GM19452 (cell line): ENCODE measurements around the gene WSCD2.

Experiments used
- ATAC-seq: cut with Tn5 transposase; IDR thresholded peaks from one replicate; pipeline ENCODE4 v1.9.1; 2021; ENCODE audit not compliant: unreplicated experiment

Gene WSCD2

GRCh38 chr12:108257004-108257403 is 127.9 kb downstream of the WSCD2 start:
- ATAC-seq = no peak

DNA sequence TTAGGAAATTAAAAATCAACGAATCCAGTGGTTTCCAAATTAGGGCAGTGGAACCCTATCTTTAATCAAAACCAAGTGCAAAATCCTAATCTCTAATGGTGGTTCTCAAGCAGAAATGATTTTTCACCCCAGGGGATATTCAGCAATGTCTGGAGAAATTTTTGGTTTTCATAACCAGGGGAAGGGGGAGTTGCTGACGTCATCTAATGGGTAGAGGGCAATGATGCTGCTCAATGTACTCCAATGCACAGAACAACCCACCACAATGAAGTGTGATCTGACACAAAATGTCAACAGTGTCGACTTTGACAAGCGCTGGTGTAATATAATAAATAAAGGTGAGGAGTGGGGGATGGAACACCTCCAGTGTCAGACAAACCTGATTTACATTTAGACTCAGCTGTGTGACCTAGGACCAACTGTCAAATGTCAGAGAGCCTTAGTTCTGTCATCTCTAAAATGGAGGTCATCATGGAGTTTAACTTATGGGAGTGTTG is 128.6 kb downstream of the WSCD2 start:
- no peak for ATAC-seq

DNA sequence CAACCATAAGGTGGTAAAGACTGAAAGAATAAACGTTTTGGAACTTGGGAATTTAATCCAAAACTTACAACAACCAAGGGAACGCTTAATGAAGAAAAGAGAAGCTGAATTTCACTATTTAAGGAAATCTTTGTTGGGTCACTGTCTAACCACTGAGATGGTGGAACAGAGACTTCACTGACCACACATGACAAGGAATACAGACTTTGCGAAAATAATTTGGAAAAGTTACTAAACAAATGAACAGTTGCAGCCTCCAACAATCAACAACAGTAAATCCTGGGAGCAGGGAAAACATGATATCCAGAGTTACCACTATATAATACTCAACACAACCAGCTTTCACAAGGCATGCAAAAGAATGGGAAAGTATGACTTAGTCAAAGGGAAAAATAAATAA is 131.0 kb downstream of the WSCD2 start:
- no peak for ATAC-seq

GRCh38 chr12:108260969-108261368 is 131.9 kb downstream of the WSCD2 start:
- ATAC-seq = no peak

GRCh38 chr12:108265505-108265904 is 136.4 kb downstream of the WSCD2 start:
- no peak for ATAC-seq

DNA sequence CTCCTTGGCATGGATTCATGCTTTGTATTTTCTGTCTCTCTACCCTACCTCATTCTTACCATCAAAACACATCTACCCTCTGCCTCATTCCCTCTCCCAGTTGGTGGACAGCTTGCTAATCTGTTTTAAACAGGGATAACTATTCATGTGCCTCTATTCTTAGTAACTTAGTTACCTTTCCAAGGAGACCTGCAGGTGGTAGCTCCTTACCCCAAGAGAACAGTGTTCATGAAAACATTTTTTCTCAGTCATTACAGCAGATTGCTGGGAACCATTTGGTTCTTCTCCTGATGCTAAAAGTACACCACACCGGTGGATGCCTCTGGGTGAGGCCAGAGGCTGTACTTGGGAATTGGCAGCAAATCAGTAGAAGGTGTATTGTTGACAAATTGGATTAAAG is 137.0 kb downstream of the WSCD2 start:
- ATAC-seq = no peak

DNA sequence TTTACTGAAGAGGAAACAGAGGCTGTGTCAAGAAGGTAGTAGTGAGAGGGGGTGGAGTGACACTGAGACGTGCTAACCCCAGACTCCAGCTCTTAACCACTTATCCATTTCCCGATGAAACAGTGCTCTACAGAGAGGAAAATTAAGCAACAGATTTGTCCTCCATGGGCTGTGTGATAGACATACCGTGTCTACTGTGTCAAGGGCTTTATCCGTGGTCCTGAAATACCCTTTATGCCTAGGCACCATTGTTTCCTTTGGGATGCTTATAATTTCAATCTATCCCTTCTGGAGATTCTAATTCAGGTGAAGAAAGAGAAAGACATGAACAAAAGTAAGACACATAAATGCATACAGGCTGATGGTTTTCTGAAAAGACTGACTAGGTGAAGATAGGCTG is 138.4 kb downstream of the WSCD2 start:
- no peak for ATAC-seq

- no peak for ATAC-seq
Observed at GRCh38 chr12:108268397-108268796, 139.3 kb downstream of the WSCD2 start.

DNA sequence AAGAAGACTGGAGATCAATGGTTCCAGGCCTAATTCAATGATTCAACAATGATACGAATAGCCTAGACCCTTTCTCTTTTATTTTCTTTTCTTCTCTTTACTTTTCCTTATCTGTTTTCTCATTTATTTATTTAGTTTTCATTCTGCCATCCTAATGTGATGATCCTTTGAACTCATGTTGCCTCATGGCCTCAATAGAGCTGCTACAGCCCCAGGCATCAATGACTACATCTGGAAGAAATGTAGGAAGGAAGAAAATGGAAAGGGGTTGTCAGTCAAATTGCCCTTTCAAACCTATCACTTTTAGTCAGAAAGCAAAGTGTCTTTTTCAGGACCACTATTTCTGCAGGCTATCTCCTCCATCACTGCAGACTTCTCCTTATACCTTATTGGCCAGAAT is 140.1 kb downstream of the WSCD2 start:
- ATAC-seq = no peak

- ATAC-seq = no peak
Observed at GRCh38 chr12:108270035-108270848, 141.2 kb downstream of the WSCD2 start.

- ATAC-seq = no peak
Observed at GRCh38 chr12:108270849-108271143, 141.7 kb downstream of the WSCD2 start.

DNA sequence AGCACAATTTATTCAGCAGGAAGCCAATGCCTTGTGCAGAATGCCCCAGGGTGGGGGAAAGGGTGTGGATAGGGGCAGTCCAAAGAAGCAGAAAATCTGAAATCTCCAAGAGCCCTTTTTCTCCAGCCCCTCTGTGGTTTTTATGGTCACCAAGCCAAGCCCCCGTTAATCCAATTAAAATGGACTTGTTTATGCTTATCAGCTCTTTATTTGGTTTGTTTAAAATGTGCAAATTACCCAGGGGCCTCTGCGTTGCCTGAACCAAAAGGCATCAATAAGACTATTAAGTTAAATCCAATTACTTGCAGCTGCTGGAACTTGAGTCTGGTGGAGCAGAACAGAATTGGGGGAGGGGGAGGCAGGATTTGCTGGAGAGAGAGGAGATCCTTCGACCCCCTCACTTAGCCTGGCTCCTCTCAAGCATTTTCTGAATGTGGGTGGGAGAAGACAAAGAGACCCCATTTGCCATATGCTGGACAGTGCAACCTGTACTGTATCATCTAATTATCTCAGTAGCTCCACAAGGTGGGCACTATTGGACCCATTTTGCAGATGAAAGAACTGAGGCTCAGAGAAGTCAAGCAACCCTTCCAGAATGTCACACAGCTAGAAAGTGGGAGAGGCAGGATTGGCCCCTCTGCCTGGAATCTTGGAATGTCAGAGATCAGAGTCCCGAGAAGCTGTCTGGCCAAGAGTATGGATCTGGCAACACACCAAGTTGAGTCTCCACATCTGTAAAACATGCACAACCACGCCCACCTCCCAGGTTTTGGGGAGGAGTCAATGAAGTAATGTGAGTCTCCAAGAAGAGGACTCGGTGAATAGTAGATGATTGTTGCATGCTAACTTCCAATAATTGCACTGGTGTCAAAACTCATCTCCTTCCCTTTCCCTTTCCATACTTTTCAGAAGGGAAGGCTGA is 143.1 kb downstream of the WSCD2 start:
- ATAC-seq = no peak

DNA sequence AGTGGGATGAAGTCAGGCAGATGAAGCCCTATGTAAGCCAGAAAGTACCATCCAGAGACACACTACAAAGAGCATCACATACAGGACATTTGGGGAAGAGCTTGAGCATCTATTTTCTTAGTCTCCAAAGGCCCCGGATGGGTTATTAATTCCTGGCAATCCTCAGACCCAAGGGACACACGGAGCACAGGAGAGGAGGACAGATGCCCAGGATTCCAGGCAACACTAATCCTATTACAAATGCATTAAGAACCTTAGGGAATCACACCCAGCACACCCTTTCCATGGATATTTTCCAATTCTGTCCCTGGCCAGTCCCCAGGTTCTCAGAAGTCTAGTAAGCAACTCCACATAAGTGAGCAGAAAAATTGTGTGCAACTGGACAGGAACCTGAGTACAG is 144.1 kb downstream of the WSCD2 start:
- no peak for ATAC-seq

DNA sequence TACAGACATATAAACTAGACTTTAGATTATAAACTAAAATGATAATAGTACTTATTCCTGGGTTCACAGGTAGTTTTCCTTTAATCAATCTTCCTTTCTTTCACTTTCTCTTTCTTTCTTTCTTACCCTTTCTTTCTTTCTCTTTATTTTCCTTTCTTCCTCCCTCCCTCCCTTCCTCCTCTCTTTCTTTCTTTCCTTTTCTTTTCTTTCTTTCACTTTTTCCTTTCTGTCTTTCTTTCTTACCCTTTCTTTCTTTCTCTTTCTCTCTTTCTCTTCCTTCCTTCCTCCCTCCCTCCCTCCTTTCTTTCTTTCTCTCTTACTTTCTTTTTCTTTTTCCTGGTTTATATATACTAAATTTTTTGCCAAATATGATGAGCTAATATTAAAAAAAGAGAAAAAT is 148.5 kb downstream of the WSCD2 start:
- no peak for ATAC-seq

GRCh38 chr12:108282160-108282559 is 153.1 kb downstream of the WSCD2 start:
- ATAC-seq = no peak

DNA sequence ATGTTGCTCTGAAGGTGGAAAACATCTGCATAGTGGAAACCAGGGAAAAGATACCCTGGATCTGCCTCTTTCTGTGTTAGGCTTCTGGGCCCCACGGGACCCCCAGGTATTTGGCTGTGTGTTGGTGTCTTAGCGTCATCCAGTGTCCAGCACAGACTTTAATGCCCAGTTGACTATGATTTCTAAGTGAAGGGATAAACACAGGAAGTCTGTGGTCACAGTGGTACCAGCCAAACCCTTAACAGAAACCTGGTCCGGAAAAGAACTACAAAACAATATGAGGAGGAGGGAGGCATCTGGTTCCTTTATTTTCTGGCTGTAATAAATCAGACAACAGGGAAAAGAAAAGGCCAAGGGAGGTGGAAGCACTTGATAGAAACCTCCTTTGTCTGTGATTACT is 153.6 kb downstream of the WSCD2 start:
- ATAC-seq = no peak

- no peak for ATAC-seq
Observed at GRCh38 chr12:108284163-108284562, 155.1 kb downstream of the WSCD2 start.

- no peak for ATAC-seq
Observed at GRCh38 chr12:108285016-108285415, 155.9 kb downstream of the WSCD2 start.

DNA sequence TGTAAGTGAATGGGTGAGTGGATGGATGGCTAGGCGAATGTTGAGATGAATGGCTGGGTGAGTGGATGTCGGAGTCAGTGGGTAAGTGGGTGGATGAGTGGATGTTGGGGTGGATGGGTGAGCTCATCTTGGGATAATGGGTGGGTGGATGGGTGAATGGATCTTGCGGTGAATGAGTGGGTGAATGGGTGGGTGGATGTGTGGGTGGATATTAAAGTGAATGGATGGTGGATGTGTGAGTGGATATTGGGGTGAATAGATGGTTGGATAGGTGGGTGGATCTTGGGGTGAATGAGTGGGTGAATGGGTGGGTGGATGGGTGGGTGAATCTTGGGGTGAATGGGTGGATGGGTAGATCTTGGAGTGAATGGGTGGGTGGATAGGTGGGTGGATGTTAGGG is 158.1 kb downstream of the WSCD2 start:
- ATAC-seq = no peak

DNA sequence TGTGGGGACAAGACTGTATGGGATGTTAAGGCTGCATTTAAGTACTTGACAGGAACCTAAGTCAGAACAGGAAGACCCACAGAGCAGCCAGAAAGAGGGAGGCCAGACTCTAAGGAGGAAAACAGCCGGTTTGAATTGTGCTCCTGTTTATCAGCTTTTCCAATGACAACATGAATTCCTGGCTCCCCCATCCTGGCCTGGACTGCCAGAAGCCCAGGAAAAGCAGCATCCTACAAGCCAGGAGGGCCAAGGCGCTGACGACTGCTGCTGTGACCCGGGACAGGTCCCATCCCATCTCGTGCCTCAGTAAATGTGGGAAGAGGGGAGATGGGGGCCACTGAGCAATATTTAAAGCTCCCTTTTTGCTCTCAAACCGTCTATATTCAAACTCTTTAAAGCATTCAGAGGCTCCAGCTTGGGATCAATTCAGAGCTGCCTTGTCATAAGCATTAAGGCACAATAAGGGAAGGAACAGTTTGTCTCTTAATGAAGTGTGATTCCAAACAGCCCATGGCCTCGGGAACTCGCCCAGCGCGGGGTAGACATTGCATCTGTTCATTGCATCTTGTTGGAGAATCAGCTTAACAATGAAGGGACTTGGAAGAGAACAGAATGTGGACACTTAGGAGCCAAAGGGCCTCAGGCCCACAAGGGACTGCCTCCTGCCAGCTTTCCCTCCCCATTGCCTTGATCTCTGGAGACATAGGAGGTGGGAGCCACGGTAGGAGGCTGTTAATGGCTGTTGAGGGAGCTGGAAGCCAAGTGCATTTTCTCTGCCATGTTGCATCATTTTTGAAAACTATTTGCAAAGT is 160.5 kb downstream of the WSCD2 start:
- ATAC-seq = no peak

DNA sequence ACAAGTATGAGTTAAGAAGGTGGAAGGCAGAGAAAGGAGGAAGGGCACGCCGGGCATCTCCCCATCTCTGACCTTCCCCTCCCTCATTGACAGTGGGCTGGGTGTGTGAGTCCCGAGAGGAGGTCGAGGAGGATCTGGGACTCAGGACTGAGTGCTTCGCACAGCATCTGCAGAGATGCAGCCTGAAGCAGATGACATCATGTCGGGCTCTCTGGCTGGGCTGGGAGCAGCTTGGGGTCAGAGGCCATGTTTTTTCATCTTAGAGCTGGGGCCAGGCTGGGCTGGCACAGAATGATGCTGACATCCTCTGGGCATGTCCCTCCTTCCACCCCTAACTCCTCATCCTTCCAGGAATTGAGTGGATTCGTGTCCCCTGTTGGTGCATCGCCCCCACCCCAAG is 166.6 kb downstream of the WSCD2 start:
- ATAC-seq = no peak
